Ovary (tissue), 3 donors: ENCODE measurements around the gene NFKBIZ.

ENCODE experiments used
- CTCF ChIP-seq, 3 donors: fragments of 450-650 bp in 2 of 3; fragments of 200-600 bp in 1 of 3; IDR thresholded peaks; one replicate each; pipeline versions ENCODE4 v1.5.1 to v1.8.0; 2016 to 2022; ENCODE audit warnings: antibody characterized with exemption in 3 of 3, mild to moderate bottlenecking in 1 of 3
- EP300 ChIP-seq: sonication (generic); formaldehyde crosslinking; IDR thresholded peaks from one replicate; pipeline ENCODE4 v1.6.1; 2017; ENCODE audit warnings: antibody characterized with exemption
- POLR2A ChIP-seq: fragments of 450-650 bp; IDR thresholded peaks from one replicate; pipeline ENCODE4 v1.6.1; 2017; ENCODE audit warnings: antibody characterized with exemption, mild to moderate bottlenecking, moderate library complexity
- donor health status: DM: no; HTN: no; CAD: no.

GRCh38 chr3:101862416-101863165 is 13.3 kb downstream of the NFKBIZ start:
- no peak for TF ChIP-seq CTCF (IDR thresholded peaks at IDR 0.05)
- TF ChIP-seq POLR2A = no peak
- no peak for TF ChIP-seq EP300
